GM23248 (cell line): ENCODE measurements around the gene CNR2.

ENCODE experiments used
- EZH2 ChIP-seq: fragments of 200-600 bp; sonication (generic); IDR thresholded peaks from 2 replicates; pipeline ENCODE4 v1.6.1; 2018; ENCODE audit warnings: antibody characterized with exemption, mild to moderate bottlenecking; ENCODE audit not compliant: insufficient read depth, poor library complexity, severe bottlenecking
- EZH2phosphoT487 ChIP-seq: fragments of 200-600 bp; sonication (generic); IDR thresholded peaks from 2 replicates; pipeline ENCODE4 v1.6.1; 2018; ENCODE audit warnings: antibody characterized with exemption, moderate library complexity, mild to moderate bottlenecking, low read depth; ENCODE audit not compliant: insufficient read depth

DNA sequence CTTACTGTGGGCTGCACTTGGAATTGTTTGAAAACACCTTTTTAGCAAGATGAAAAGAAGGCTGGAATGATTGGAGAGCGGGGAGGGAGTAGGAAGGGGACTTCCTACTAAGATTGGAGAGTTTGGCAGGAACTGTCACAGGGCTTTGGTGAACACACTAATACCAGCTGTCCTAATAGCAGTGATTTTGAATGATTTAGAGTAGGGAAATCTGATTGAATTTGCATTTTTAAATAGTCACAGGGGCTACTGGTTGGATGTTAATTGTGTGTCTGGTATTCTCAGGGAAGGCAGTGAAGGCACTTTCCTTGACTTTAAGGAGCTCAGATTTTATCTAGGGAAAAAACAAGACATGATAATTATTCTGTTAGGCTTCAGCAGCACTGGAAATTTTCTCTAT, 85.4 kb downstream of the CNR2 start:
- TF ChIP-seq EZH2 (no peak), EZH2phosphoT487 (no peak)
